Measurements from ENCODE around the gene CASP3.

CASP3 gene

DNA sequence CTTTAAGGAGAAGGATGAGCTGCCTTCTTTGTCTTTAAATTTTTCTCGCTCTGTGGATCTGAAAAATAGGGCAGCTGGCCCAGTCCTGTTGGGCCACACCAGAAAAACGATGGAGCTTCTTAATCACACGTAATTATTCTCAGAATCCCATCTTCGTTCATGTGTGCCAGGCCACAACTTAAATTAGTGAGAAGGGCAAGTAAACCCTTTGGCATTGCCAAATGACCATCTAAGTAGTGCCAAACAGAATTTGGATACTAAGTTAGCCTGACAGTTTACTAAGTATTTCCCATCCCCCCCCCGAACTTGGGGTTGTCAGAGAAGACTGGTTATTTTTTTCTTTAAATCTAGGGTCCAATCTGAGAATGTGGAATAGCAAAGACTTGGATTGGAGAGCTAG, 62.0 kb downstream of the CASP3 start:
- H3K36me3 ChIP-seq (ENCODE audit: control insufficient read depth, insufficient read depth, low read length): no peaks in the 10 kb centered on the region
- no peak overlapping the region for H3K4me3 ChIP-seq (replicated peaks; ENCODE audit: low read depth, low read length)
- DNase-seq (ENCODE audit: extremely low read depth, insufficient read length): no peak
- TF ChIP-seq, protein P1, sequence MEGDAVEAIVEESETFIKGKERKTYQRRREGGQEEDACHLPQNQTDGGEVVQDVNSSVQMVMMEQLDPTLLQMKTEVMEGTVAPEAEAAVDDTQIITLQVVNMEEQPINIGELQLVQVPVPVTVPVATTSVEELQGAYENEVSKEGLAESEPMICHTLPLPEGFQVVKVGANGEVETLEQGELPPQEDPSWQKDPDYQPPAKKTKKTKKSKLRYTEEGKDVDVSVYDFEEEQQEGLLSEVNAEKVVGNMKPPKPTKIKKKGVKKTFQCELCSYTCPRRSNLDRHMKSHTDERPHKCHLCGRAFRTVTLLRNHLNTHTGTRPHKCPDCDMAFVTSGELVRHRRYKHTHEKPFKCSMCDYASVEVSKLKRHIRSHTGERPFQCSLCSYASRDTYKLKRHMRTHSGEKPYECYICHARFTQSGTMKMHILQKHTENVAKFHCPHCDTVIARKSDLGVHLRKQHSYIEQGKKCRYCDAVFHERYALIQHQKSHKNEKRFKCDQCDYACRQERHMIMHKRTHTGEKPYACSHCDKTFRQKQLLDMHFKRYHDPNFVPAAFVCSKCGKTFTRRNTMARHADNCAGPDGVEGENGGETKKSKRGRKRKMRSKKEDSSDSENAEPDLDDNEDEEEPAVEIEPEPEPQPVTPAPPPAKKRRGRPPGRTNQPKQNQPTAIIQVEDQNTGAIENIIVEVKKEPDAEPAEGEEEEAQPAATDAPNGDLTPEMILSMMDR (IDR thresholded peaks at IDR 0.05; ENCODE audit: insufficient read depth, low read length, poor library complexity, severe bottlenecking): no peak
- no peaks in the 10 kb centered on the region for H3K27me3 ChIP-seq (replicated peaks; ENCODE audit: control insufficient read depth, insufficient read depth, low read length)

DNA sequence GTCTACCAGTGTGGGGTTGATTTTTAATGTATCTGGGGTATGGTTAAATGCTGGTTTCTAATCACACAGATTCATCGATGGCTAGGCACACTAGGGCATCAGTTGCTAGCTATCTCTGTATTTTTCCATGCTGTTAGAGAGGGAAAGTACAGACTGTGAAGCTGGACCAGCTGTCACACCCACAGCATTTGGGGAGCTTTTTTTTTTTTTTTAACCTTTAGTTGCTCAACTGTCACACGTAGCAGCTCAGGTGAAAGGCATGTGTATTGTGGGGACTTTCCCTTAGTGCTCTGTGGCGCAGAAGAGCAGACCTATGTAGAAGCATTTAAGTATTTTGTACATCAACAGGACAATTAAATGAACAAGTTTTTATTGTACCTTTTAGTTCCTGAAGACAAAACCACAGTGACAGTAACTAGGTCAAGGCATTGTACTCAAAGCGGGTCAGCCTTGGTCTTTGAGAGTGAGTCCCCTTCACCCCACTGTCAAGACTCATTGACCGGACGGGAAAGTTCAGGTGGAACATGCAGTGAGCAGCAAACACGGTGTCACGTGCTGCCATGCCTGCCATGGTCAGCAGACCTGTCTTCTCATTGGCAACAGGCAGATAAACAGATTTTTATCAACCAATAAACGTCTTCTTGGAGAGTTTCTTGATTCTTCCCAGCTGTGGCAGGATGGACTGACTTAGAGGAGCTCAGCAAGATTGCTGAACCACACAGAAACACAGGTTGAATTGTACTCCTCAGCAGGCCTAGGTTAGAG, 65.3 kb downstream of the CASP3 start:
- Histone ChIP-seq H3K27me3 (replicated peaks; ENCODE audit: control insufficient read depth, insufficient read depth, low read length) (no peaks in the 10 kb centered on the region), H3K4me3 (replicated peaks; ENCODE audit: low read depth, low read length) (no peak overlapping the region), H3K36me3 (ENCODE audit: control insufficient read depth, insufficient read depth, low read length) (no peaks in the 10 kb centered on the region)
- TF ChIP-seq, protein P1 (IDR thresholded peaks at IDR 0.05; ENCODE audit: insufficient read depth, low read length, poor library complexity, severe bottlenecking): no peak
- DNase-seq (ENCODE audit: extremely low read depth, insufficient read length): peak; percentile 28
